Measurements from ENCODE around the gene CARM1.

CARM1 gene

DNA sequence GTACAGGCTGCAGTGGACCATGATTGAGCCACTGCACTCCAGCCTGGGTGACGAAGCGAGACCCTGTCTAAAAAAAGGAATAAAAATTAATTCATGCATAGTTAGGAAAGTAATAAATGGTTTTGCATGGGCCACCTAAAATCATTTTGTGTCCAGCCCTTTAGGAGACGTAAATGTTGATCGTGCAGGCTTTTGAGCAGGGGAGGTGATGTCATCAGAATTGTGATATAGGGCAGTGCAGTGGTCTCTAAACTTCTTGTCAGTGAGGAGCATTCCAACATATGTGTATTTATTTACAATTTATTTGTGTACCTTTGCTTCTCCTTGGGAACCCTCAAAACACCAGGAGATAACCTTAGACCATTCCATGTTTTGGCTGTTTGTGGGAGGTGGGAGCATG lies 92.5 kb downstream of the CARM1 start:
- TF ChIP-seq CTCF (IDR thresholded peaks at IDR 0.05; ENCODE audit: borderline replicate concordance, control extremely low read depth, extremely low read depth, insufficient read depth, missing control alignments), result no peak
- no peak for DNase-seq (ENCODE audit: low spot score)
- in situ Hi-C loops (cut with MboI; ENCODE audit: low sequenced_read_pairs, unreplicated experiment), result no loop called here

DNA sequence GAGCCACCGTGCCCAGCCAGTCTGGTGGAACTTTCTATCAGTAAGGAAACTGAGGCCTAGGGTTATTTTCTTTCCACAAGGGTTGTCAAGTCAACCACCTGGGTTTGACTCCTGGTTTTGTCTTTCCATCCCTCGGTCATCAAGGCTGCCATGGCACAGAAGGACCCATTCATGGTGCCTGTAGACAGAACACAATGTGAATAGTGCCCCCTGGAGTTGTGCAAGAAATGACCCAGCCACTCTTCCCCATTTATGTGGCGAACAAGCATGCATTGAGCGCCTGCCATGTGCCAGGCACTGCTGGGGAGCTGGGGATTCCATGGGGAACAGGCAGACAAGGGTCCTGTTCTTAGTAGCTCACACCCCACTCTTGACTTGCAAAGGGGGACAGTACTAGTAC lies 93.5 kb downstream of the CARM1 start:
- no peak for DNase-seq (ENCODE audit: low spot score)
- in situ Hi-C loops (cut with MboI; ENCODE audit: low sequenced_read_pairs, unreplicated experiment), result no loop called here
- TF ChIP-seq CTCF (IDR thresholded peaks at IDR 0.05; ENCODE audit: borderline replicate concordance, control extremely low read depth, extremely low read depth, insufficient read depth, missing control alignments), result no peak

DNA sequence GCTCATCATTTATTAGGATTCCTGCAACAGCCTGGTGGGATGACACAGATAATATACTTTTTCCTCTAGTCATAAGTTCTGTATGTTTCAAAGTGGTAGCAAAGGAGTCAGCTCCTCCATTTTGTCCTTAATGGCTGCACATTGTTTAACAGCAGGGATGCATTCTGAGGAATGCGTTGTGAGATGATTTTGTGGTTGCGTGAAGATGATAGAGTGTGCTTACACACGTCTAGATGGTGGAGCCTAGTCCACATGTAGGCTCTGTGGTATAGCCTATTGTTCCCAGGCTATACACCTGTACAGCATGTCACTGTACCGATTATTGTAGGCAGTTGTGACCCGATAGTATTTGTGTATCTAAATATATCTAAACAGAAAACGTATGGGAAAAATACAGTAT lies 94.0 kb downstream of the CARM1 start:
- in situ Hi-C loops (cut with MboI; ENCODE audit: low sequenced_read_pairs, unreplicated experiment), result no loop called here
- DNase-seq (ENCODE audit: low spot score), result no peak
- TF ChIP-seq CTCF (IDR thresholded peaks at IDR 0.05; ENCODE audit: borderline replicate concordance, control extremely low read depth, extremely low read depth, insufficient read depth, missing control alignments), result no peak

DNA sequence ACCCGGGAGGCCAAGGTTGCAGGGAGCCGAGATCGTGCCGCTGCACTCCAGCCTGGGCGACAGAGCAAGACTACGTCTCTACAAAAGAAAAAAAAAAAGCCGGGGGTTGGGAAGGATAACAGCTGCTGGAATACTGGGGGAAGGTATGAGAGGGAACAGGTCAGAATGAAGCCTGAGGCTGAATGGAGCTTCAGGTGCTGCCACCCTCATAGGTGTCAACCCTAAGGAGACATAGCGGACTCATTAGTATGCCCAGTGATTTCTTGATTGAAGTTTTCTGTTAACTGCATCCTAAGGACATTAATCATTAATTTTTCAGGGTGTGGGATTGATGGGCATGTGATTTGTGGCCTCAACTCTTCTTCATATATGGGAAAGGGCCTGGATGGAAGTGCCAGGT lies 95.5 kb downstream of the CARM1 start:
- in situ Hi-C loops (cut with MboI; ENCODE audit: low sequenced_read_pairs, unreplicated experiment), result no loop called here
- no peak for TF ChIP-seq CTCF (IDR thresholded peaks at IDR 0.05; ENCODE audit: borderline replicate concordance, control extremely low read depth, extremely low read depth, insufficient read depth, missing control alignments)
- no peak for DNase-seq (ENCODE audit: low spot score)

DNA sequence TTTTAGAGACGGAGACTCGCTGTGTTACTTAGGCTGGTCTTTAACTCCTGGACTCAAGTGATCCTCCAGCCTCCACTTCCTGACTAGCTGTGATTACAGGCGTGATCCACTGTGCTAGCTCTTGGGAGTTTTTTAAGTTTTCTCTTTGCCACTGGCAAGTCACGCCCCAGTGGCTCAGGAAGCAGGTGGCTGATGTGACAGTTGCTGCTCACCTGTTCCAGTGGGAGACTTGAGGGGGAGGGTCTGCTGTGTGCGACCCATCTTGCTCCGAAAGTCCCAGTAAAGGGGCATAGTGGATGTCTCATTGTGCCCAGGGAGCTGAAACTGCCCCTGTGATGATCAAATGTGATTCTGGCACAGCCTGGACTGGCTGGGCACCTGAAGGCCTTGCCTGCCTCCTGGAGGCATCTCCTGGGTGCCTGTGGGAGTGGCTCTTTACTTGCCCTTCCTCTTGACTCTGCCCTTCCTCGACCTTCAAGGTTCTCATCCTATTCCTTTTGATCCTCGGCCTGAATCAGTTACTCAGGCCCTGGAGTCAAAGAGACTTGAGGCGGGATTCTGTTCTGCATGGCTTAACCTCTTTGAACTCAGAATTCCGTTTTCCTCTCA lies 97.3 kb downstream of the CARM1 start:
- peak; percentile 34 for DNase-seq (ENCODE audit: low spot score)
- TF ChIP-seq CTCF (IDR thresholded peaks at IDR 0.05; ENCODE audit: borderline replicate concordance, control extremely low read depth, extremely low read depth, insufficient read depth, missing control alignments), result no peak
- in situ Hi-C loops (cut with MboI; ENCODE audit: low sequenced_read_pairs, unreplicated experiment), result no loop called here

DNA sequence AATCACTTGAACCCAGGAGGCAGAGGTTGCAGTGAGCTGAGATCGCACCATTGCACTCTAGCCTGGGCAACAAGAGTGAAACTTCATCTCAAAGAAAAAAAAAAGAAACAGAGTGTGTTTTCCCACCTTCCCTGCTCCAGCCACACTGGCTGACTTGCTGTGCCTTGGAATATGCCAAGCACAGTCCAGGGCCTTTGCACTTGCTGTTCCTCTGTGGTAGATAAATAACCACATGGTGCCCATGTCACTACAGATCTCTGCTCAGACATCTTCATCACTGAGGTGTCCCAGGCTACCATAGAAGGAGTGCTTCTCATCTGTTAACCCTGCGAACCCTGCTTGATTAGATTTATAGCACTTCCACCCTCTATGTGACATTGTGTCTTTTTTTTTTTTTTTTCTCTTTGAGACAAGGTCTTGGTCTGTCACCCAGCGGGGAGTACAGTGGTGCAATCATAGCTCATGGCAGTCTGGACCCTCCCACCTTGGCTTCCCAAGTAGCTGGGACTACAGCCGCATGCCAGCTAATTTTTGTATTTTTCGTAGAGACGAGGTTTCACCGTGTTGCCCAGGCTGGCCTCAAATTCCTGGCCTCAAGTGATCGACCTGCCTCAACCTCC lies 99.9 kb downstream of the CARM1 start:
- in situ Hi-C loops (cut with MboI; ENCODE audit: low sequenced_read_pairs, unreplicated experiment), result no loop called here
- no peak for DNase-seq (ENCODE audit: low spot score)
- no peak for TF ChIP-seq CTCF (IDR thresholded peaks at IDR 0.05; ENCODE audit: borderline replicate concordance, control extremely low read depth, extremely low read depth, insufficient read depth, missing control alignments)
